ENCODE data around the gene CEP41. TPM values are rescaled to one million over a fixed set of nuclear protein-coding genes. Genes with fewer than 3 reads are reported as not detected.
"Not testable (repeated sequence)": the region's sequence is repeated elsewhere in the genome, so short reads cannot be mapped to it uniquely, and the experiment has no call there.

Gene CEP41
- total RNA-seq, 2 donors from 2014 or later: 6.9 to 8.3 TPM

DNA sequence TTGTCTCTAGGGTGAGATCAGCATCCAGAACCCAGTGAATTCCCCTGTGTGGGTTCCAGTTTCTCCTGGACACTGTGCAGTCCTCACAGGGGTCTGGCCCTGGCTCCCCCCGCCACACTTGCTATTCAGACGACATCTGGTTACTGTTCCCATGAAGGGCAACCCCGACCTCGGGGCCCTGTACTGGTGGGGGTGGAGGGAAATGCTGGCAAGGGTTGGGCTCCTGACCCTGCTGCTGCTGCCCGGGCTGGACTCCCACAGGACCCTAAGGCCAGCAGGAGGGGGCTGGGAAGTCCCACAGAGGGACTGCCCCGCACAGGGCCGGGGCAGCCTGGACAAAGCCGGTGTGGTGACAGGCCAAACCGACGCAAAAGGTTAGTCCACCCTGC is 61.3 kb downstream of the CEP41 start:
- Histone ChIP-seq H3K9me3 (no peaks in the 10 kb centered on the region), H3K4me1 (peaks cover 80% of the 10 kb centered on the region), H3K36me3 (replicated peaks in 1 of 2; ENCODE audit: insufficient read depth in 1 of 2, low read depth in 2 of 2) (no peaks in the 10 kb centered on the region), H3K4me3 (no peak overlapping the region), H3K27me3 (no peaks in the 10 kb centered on the region), H3K27ac (peak overlapping the region; percentile 96 to 99 (median 98))
- WGBS, 2 donors: 30 to 40% methylated on average over 2 to 10 of the region's 10 CpGs
- TF ChIP-seq, protein P1, sequence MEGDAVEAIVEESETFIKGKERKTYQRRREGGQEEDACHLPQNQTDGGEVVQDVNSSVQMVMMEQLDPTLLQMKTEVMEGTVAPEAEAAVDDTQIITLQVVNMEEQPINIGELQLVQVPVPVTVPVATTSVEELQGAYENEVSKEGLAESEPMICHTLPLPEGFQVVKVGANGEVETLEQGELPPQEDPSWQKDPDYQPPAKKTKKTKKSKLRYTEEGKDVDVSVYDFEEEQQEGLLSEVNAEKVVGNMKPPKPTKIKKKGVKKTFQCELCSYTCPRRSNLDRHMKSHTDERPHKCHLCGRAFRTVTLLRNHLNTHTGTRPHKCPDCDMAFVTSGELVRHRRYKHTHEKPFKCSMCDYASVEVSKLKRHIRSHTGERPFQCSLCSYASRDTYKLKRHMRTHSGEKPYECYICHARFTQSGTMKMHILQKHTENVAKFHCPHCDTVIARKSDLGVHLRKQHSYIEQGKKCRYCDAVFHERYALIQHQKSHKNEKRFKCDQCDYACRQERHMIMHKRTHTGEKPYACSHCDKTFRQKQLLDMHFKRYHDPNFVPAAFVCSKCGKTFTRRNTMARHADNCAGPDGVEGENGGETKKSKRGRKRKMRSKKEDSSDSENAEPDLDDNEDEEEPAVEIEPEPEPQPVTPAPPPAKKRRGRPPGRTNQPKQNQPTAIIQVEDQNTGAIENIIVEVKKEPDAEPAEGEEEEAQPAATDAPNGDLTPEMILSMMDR (IDR thresholded peaks at IDR 0.05): no peak
- TF ChIP-seq POLR2A (IDR thresholded peaks at IDR 0.05): no peak
- intact Hi-C loops (cut with DNase I): no loop called here
- DNase-seq (peak; percentile 72 to 88 (median 86)), ATAC-seq (peak; percentile 25)

DNA sequence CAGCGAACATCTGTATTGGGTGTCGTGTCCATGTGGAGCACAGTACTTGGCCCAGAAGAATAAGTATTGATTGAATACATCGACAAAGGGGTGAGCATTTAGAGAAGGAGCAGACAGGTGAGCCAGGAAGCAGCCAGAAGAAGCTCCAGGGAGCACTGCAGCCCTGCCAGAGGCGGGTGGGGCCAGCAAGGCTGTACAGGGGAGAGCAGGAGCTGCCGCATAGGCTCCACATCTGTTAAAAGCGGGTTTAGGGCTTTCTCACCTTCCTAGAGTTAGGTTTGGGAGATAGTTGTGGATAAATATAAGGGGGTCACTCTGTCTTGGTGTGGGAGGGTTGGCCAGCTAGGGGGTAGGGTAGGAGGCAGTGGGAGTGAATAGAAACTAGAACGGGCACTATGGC is 61.8 kb downstream of the CEP41 start:
- H3K4me1 ChIP-seq: peaks cover 80% of the 10 kb centered on the region
- no peaks in the 10 kb centered on the region for H3K9me3 ChIP-seq
- intact Hi-C loops (cut with DNase I): no loop called here
- H3K4me3 ChIP-seq: no peak overlapping the region
- ATAC-seq (no peak), DNase-seq (peak in 2 of 4 donors; percentile 17 to 30)
- no peak for TF ChIP-seq POLR2A (IDR thresholded peaks at IDR 0.05)
- TF ChIP-seq, protein P1 (IDR thresholded peaks at IDR 0.05): no peak
- H3K27ac ChIP-seq: peak overlapping the region; percentile 96 to 99 (median 98)
- H3K27me3 ChIP-seq: no peaks in the 10 kb centered on the region
- 46 to 53% methylated on average over 7 of the region's 7 CpGs for WGBS, 2 donors
- no peaks in the 10 kb centered on the region for H3K36me3 ChIP-seq (replicated peaks in 1 of 2; ENCODE audit: insufficient read depth in 1 of 2, low read depth in 2 of 2)

DNA sequence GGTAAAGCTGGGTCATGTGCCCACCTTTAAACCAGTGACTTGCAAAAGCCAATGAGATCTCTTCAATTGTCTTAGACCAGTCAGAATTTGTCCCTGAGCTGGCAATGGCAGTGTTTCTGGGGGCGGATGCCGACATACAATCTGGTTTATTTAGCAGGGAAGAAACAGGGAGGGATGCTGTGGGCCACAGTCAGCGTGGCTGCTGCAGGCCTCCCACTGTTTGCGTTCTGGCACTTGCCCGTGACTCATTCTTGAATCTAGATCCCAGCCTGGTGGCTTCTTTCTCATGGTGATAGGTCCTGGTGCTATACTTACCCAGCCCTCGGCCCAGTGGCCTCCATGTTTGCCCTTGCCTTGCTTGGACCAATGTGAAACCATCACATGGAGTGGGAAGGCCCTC is 63.6 kb downstream of the CEP41 start:
- intact Hi-C loops (cut with DNase I): no loop called here
- H3K36me3 ChIP-seq (replicated peaks in 1 of 2; ENCODE audit: insufficient read depth in 1 of 2, low read depth in 2 of 2): no peaks in the 10 kb centered on the region
- DNase-seq (peak in 3 of 4 donors; percentile 66 to 82 (median 66)), ATAC-seq (no peak)
- H3K27ac ChIP-seq: peak overlapping the region; percentile 38 to 99 (median 97)
- 35 to 41% methylated on average over 6 of the region's 6 CpGs for WGBS, 2 donors
- no peaks in the 10 kb centered on the region for H3K9me3 ChIP-seq
- no peak overlapping the region for H3K4me3 ChIP-seq
- no peaks in the 10 kb centered on the region for H3K27me3 ChIP-seq
- H3K4me1 ChIP-seq: peaks cover 80% of the 10 kb centered on the region
- peak in 1 of 3 donors; percentile 14 for TF ChIP-seq POLR2A (IDR thresholded peaks at IDR 0.05)
- TF ChIP-seq, protein P1 (IDR thresholded peaks at IDR 0.05): no peak

GRCh38 chr7:130376461-130376860 is 64.4 kb downstream of the CEP41 start:
- DNase-seq; ATAC-seq; H3K9me3 ChIP-seq; H3K36me3 ChIP-seq (replicated peaks in 1 of 2; ENCODE audit: insufficient read depth in 1 of 2, low read depth in 2 of 2); H3K4me3 ChIP-seq; H3K27me3 ChIP-seq; intact Hi-C loops (cut with DNase I): not testable (repeated sequence)
- H3K4me1 ChIP-seq: peaks cover 81% of the 10 kb centered on the region
- H3K27ac ChIP-seq: peak overlapping the region in 3 of 4 donors; percentile 19 to 99 (median 98)
- 50 to 100% methylated on average over 1 of the region's 1 CpG for WGBS, 2 donors

DNA sequence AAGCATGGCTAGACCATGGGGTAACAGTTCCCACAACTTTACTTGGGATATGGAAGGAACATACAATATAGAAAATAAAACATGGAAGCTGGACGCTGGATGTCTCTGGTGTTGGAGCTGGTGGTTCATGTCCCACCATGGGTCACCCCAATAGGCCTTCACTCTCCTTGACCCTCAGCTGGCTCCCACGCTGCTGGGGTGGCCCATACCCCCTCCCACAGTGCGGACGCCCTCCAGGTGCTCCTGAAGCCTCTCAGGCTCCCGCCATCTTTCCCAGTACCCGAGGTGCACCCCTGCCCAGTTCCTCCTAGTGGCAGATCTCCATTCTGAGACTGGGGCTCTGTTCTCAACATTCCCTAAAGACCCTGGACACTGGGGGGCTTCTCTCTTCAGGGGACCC is 66.3 kb downstream of the CEP41 start:
- peak overlapping the region; percentile 92 to 98 (median 96) for H3K27ac ChIP-seq
- DNase-seq (peak in 1 of 4 donors; percentile 32), ATAC-seq (no peak)
- H3K36me3 ChIP-seq (replicated peaks in 1 of 2; ENCODE audit: insufficient read depth in 1 of 2, low read depth in 2 of 2): no peaks in the 10 kb centered on the region
- no peak overlapping the region for H3K4me3 ChIP-seq
- H3K4me1 ChIP-seq: peaks cover 81% of the 10 kb centered on the region
- no peaks in the 10 kb centered on the region for H3K27me3 ChIP-seq
- 71 to 87% methylated on average over 6 of the region's 6 CpGs for WGBS, 2 donors
- H3K9me3 ChIP-seq: no peaks in the 10 kb centered on the region
- intact Hi-C loops (cut with DNase I): no loop called here
- TF ChIP-seq, protein P1 (IDR thresholded peaks at IDR 0.05): no peak
- no peak for TF ChIP-seq POLR2A (IDR thresholded peaks at IDR 0.05)

Measured in body of pancreas (tissue), 4 donors.